KOPT-K1 (cell line): Measurements from ENCODE around the gene PRKAR1A.
"Not testable (repeated sequence)": the region's sequence is repeated elsewhere in the genome, so short reads cannot be mapped to it uniquely, and the experiment has no call there.

Experiments
- H3K27ac ChIP-seq: fragments of 200-600 bp; sonication (generic); 2 replicates; pipeline ENCODE4 v1.5.1; 2016; ENCODE audit warnings: antibody characterized with exemption, mild to moderate bottlenecking, low read depth, low read length; ENCODE audit not compliant: poor library complexity, severe bottlenecking
- H3K36me3 ChIP-seq: fragments of 200-600 bp; sonication (generic); 2 replicates; pipeline ENCODE4 v1.5.1; 2017; ENCODE audit warnings: antibody characterized with exemption, mild to moderate bottlenecking, low read length, moderate library complexity; ENCODE audit not compliant: insufficient read depth
- H3K9me3 ChIP-seq: fragments of 200-600 bp; sonication (generic); 2 replicates; pipeline ENCODE4 v1.5.1; 2017; ENCODE audit warnings: antibody characterized with exemption, low read length, mild to moderate bottlenecking; ENCODE audit not compliant: insufficient read depth, poor library complexity, severe bottlenecking

Gene PRKAR1A

GRCh38 chr17:68576811-68577496 is 64.7 kb downstream of the PRKAR1A start:
- no peak overlapping the region for H3K27ac ChIP-seq
- no peaks in the 10 kb centered on the region for H3K36me3 ChIP-seq
- H3K9me3 ChIP-seq: no peaks in the 10 kb centered on the region

GRCh38 chr17:68577497-68577821 is 65.2 kb downstream of the PRKAR1A start:
- H3K27ac ChIP-seq: no peak overlapping the region
- no peaks in the 10 kb centered on the region for H3K9me3 ChIP-seq
- no peaks in the 10 kb centered on the region for H3K36me3 ChIP-seq

- Histone ChIP-seq H3K36me3 (no peaks in the 10 kb centered on the region), H3K9me3 (no peaks in the 10 kb centered on the region), H3K27ac (no peak overlapping the region)
These were observed 66.0 kb downstream of the PRKAR1A start for GRCh38 chr17:68578236-68578635.

- Histone ChIP-seq H3K9me3 (no peaks in the 10 kb centered on the region), H3K27ac (no peak overlapping the region), H3K36me3 (no peaks in the 10 kb centered on the region)
These were observed 67.1 kb downstream of the PRKAR1A start for GRCh38 chr17:68579194-68579927.

- H3K27ac ChIP-seq: no peak overlapping the region
- no peaks in the 10 kb centered on the region for H3K36me3 ChIP-seq
- H3K9me3 ChIP-seq: no peaks in the 10 kb centered on the region
These were observed 68.1 kb downstream of the PRKAR1A start for GRCh38 chr17:68580236-68580770.

GRCh38 chr17:68581863-68582645 is 69.8 kb downstream of the PRKAR1A start:
- H3K9me3 ChIP-seq: no peaks in the 10 kb centered on the region
- H3K27ac ChIP-seq: no peak overlapping the region
- H3K36me3 ChIP-seq: no peaks in the 10 kb centered on the region

GRCh38 chr17:68582867-68583266 is 70.6 kb downstream of the PRKAR1A start:
- not testable (repeated sequence) for H3K27ac ChIP-seq, H3K9me3 ChIP-seq

GRCh38 chr17:68584581-68585303 is 72.5 kb downstream of the PRKAR1A start:
- no peaks in the 10 kb centered on the region for H3K36me3 ChIP-seq
- peaks cover 14% of the 10 kb centered on the region for H3K9me3 ChIP-seq
- no peak overlapping the region for H3K27ac ChIP-seq

More at GRCh38 chr17:68582867-68583266, 70.6 kb downstream of the PRKAR1A start:
- not testable (repeated sequence) for H3K36me3 ChIP-seq

- Histone ChIP-seq H3K36me3 (no peaks in the 10 kb centered on the region), H3K27ac (no peak overlapping the region), H3K9me3 (peaks cover 14% of the 10 kb centered on the region)
These were observed 73.4 kb downstream of the PRKAR1A start for GRCh38 chr17:68585643-68586042.

GRCh38 chr17:68587026-68587425 is 74.8 kb downstream of the PRKAR1A start:
- Histone ChIP-seq H3K27ac (no peak overlapping the region), H3K9me3 (peaks cover 14% of the 10 kb centered on the region), H3K36me3 (no peaks in the 10 kb centered on the region)

- Histone ChIP-seq H3K27ac (no peak overlapping the region), H3K9me3 (peaks cover 14% of the 10 kb centered on the region), H3K36me3 (no peaks in the 10 kb centered on the region)
These were observed 75.6 kb downstream of the PRKAR1A start for GRCh38 chr17:68587847-68588246.

GRCh38 chr17:68588362-68588761 is 76.1 kb downstream of the PRKAR1A start:
- peaks cover 14% of the 10 kb centered on the region for H3K9me3 ChIP-seq
- H3K27ac ChIP-seq: no peak overlapping the region
- H3K36me3 ChIP-seq: no peaks in the 10 kb centered on the region

GRCh38 chr17:68589086-68589485 is 76.9 kb downstream of the PRKAR1A start:
- H3K27ac ChIP-seq: no peak overlapping the region
- peaks cover 14% of the 10 kb centered on the region for H3K9me3 ChIP-seq
- H3K36me3 ChIP-seq: no peaks in the 10 kb centered on the region

- Histone ChIP-seq H3K36me3 (no peaks in the 10 kb centered on the region), H3K27ac (no peak overlapping the region), H3K9me3 (peaks cover 14% of the 10 kb centered on the region)
These were observed 79.4 kb downstream of the PRKAR1A start for GRCh38 chr17:68591583-68591982.

GRCh38 chr17:68592009-68592408 is 79.8 kb downstream of the PRKAR1A start:
- Histone ChIP-seq H3K9me3 (peaks cover 14% of the 10 kb centered on the region), H3K27ac (no peak overlapping the region), H3K36me3 (no peaks in the 10 kb centered on the region)
